ENCODE results near the gene ADAM8.
"Not testable (repeated sequence)": the region's sequence is repeated elsewhere in the genome, so short reads cannot be mapped to it uniquely, and the experiment has no call there.

Gene ADAM8

GRCh38 chr10:133247681-133248333 is 28.9 kb downstream of the ADAM8 start:
- no peak for DNase-seq

GRCh38 chr10:133246236-133246626 is 30.4 kb downstream of the ADAM8 start:
- no peak for DNase-seq

- no peak for DNase-seq
Measured at GRCh38 chr10:133245439-133246235, 31.0 kb downstream of the ADAM8 start.

GRCh38 chr10:133243593-133243992 is 33.1 kb downstream of the ADAM8 start:
- DNase-seq: no peak

- no peak for DNase-seq
Measured at GRCh38 chr10:133242611-133243356, 33.9 kb downstream of the ADAM8 start.

- DNase-seq: peak; percentile 15 to 26
Measured at GRCh38 chr10:133241501-133242205, 35.0 kb downstream of the ADAM8 start.

GRCh38 chr10:133239990-133240389 is 36.7 kb downstream of the ADAM8 start:
- DNase-seq: no peak

- DNase-seq: no peak
Measured at GRCh38 chr10:133238466-133238804, 38.2 kb downstream of the ADAM8 start.

GRCh38 chr10:133237588-133238465 is 38.8 kb downstream of the ADAM8 start, which contains the start of gene VENTX:
TSS of gene VENTX (plus strand) at chr10:133237855. CDS start at chr10:133237915, 60 bp downstream.
- no peak for DNase-seq

GRCh38 chr10:133237241-133237587 is 39.5 kb downstream of the ADAM8 start:
- DNase-seq: no peak

GRCh38 chr10:133236401-133237240 is 40.0 kb downstream of the ADAM8 start:
- no peak for DNase-seq

- no peak for DNase-seq
Measured at GRCh38 chr10:133235932-133236331, 40.7 kb downstream of the ADAM8 start.

GRCh38 chr10:133235265-133235855 is 41.3 kb downstream of the ADAM8 start:
- no peak for DNase-seq

- DNase-seq: not testable (repeated sequence)
Measured at GRCh38 chr10:133234796-133235195, 41.9 kb downstream of the ADAM8 start.

GRCh38 chr10:133231946-133232574 is 44.6 kb downstream of the ADAM8 start:
- DNase-seq: no peak

GRCh38 chr10:133231244-133231945 is 45.3 kb downstream of the ADAM8 start:
- DNase-seq: no peak

- DNase-seq: no peak
Measured at GRCh38 chr10:133230387-133231195, 46.1 kb downstream of the ADAM8 start.

GRCh38 chr10:133230044-133230361 is 46.7 kb downstream of the ADAM8 start, which contains the start of gene UTF1:
TSS of gene UTF1 (plus strand) at chr10:133230217. CDS start at chr10:133230289, 72 bp downstream.
- no peak for DNase-seq

Measured in bone marrow (tissue), 2 donors.